Neural cell (in vitro differentiated cells): ENCODE measurements around the gene CEMIP. TPM values are rescaled to one million over a fixed set of nuclear protein-coding genes. Genes with fewer than 3 reads are reported as not detected.

ENCODE experiments used
- H2AFZ ChIP-seq: fragments of 200-600, 300-800 bp; sonication (generic), shearing (Covaris generic); 2 replicates; pipeline ENCODE4 v1.6.0; 2014; ENCODE audit warnings: low read depth, mild to moderate bottlenecking, antibody characterized with exemption, low read length, moderate library complexity
- H3F3A ChIP-seq: fragments of 200-600 bp; shearing (Covaris generic); 2 replicates; pipeline ENCODE4 v1.6.1; 2016; ENCODE audit warnings: mild to moderate bottlenecking, moderate library complexity, mixed read lengths, antibody characterized with exemption, low read length; ENCODE audit not compliant: insufficient read depth, poor library complexity, severe bottlenecking
- H3K27ac ChIP-seq: fragments of 200-600, 300-800 bp; sonication (generic), shearing (Covaris generic); 2 replicates; pipeline ENCODE4 v1.5.1; 2014; ENCODE audit warnings: mild to moderate bottlenecking, low read length, moderate library complexity
- H3K27me3 ChIP-seq: fragments of 300-800, 200-600 bp; sonication (generic), shearing (Covaris generic); 2 replicates; pipeline ENCODE4 v1.6.0; 2014; ENCODE audit warnings: mild to moderate bottlenecking, low read depth, low read length, moderate library complexity; ENCODE audit not compliant: insufficient read depth
- H3K36me3 ChIP-seq: fragments of 300-800, 200-600 bp; sonication (generic), shearing (Covaris generic); 2 replicates; pipeline ENCODE4 v1.5.1; 2014; ENCODE audit warnings: mild to moderate bottlenecking, antibody characterized with exemption, low read length, moderate library complexity; ENCODE audit not compliant: insufficient read depth
- H3K4me2 ChIP-seq: fragments of 300-800, 200-600 bp; sonication (generic), shearing (Covaris generic); 2 replicates; pipeline ENCODE4 v1.6.0; 2014; ENCODE audit warnings: mild to moderate bottlenecking, low read length
- H3K4me3 ChIP-seq: fragments of 300-800, 200-600 bp; sonication (generic), shearing (Covaris generic); 2 replicates; pipeline ENCODE4 v1.5.1; 2014; ENCODE audit warnings: mild to moderate bottlenecking, low read length, moderate library complexity
- H3K79me2 ChIP-seq: fragments of 200-600 bp; shearing (Covaris generic); replicated peaks from 2 replicates; pipeline ENCODE4 v1.6.0; 2014; ENCODE audit warnings: mild to moderate bottlenecking, low read length, moderate library complexity; ENCODE audit not compliant: insufficient read depth
- H3K9ac ChIP-seq: fragments of 300-800, 200-600 bp; sonication (generic), shearing (Covaris generic); 2 replicates; pipeline ENCODE4 v1.6.1; 2016; ENCODE audit warnings: mild to moderate bottlenecking, low read length, mixed read lengths
- H3K9me2 ChIP-seq: fragments of 200-600 bp; shearing (Covaris generic); 2 replicates; pipeline ENCODE4 v1.6.1; 2016; ENCODE audit warnings: mild to moderate bottlenecking, low read length, mixed read lengths; ENCODE audit not compliant: insufficient read depth
- H3K9me3 ChIP-seq: fragments of 200-600, 300-800 bp; sonication (generic), shearing (Covaris generic); 2 replicates; pipeline ENCODE4 v1.6.1; 2016; ENCODE audit warnings: mild to moderate bottlenecking, mixed run types, low read length, moderate library complexity, mixed read lengths
- H4K20me1 ChIP-seq: fragments of 200-600 bp; shearing (Covaris generic); 2 replicates; pipeline ENCODE4 v1.6.1; 2016; ENCODE audit warnings: mild to moderate bottlenecking, mixed run types; ENCODE audit not compliant: insufficient read depth
- EP300 ChIP-seq: fragments of 450-650 bp; conservative IDR thresholded peaks from 2 replicates; pipeline ENCODE4 v1.6.1; 2014; ENCODE audit warnings: antibody characterized with exemption, mild to moderate bottlenecking, moderate library complexity; ENCODE audit not compliant: poor library complexity, severe bottlenecking
- EZH2 ChIP-seq: fragments of 200-600, 300-800 bp; shearing (Covaris generic), sonication (generic); IDR thresholded peaks from 2 replicates; pipeline ENCODE4 v1.6.1; 2014; ENCODE audit warnings: antibody characterized with exemption, low read length, borderline replicate concordance, mild to moderate bottlenecking; ENCODE audit not compliant: insufficient read depth, poor library complexity, severe bottlenecking
- MXI1 ChIP-seq: fragments of 450-650 bp; conservative IDR thresholded peaks from 2 replicates; pipeline ENCODE4 v1.6.1; 2014; ENCODE audit warnings: antibody characterized with exemption, mild to moderate bottlenecking; ENCODE audit not compliant: poor library complexity, severe bottlenecking
- POLR2AphosphoS5 ChIP-seq: IDR thresholded peaks from 2 replicates; pipeline ENCODE4 v1.6.1; 2012
- RAD21 ChIP-seq: fragments of 450-650 bp; conservative IDR thresholded peaks from 2 replicates; pipeline ENCODE4 v1.6.1; 2014; ENCODE audit warnings: antibody characterized with exemption, mild to moderate bottlenecking, moderate library complexity
- SMC3 ChIP-seq: fragments of 450-650 bp; conservative IDR thresholded peaks from 2 replicates; pipeline ENCODE4 v1.6.1; 2014; ENCODE audit warnings: antibody characterized with exemption, mild to moderate bottlenecking, moderate library complexity; ENCODE audit not compliant: poor library complexity
- TAF1 ChIP-seq: IDR thresholded peaks from 2 replicates; pipeline ENCODE4 v1.6.1; 2012; ENCODE audit warnings: low read depth
- polyA plus RNA-seq: library from polyadenylated mRNA; depleted of rRNA; stranded (reverse); fragments of >200 nt; gene quantifications from 2 replicates; pipeline ENCODE4 v1.2.3, GENCODE V29; 2014
- TF ChIP-seq, protein P1 (sequence below): fragments of 450-650 bp; IDR thresholded peaks from 2 replicates; pipeline ENCODE4 v1.5.1; 2014; ENCODE audit warnings: antibody characterized with exemption, mild to moderate bottlenecking, moderate library complexity; ENCODE audit not compliant: poor library complexity, severe bottlenecking
- TF ChIP-seq, protein P2 (sequence below): IDR thresholded peaks from 2 replicates; pipeline ENCODE4 v1.6.1; 2012; ENCODE audit warnings: borderline replicate concordance

CEMIP gene
- polyA plus RNA-seq, 1 donor from 2014 or later, result 0.04 TPM

DNA sequence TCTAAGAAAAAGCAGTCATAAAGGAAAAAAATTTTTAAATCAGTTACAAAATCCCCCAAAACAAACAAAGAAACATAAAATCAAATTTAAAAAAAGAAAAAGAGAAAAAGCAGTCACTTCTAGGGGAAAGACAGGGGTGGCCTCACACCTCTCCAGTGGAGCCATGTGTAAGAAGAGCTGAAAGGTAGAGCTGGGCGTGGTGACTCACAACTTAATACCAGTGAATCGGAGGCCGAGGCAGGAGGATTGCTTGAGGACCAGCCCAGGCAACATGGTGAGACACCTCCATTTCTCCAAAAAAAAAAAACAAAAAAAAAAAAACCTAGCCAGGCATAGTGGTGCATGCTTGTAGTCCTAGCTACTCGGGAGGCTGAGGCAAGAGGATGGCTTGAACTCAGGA lies 195.7 kb downstream of the CEMIP start:
- no peak overlapping the region for H3K4me3 ChIP-seq
- H4K20me1 ChIP-seq, result no peaks in the 10 kb centered on the region
- H3K36me3 ChIP-seq, result peaks cover under 1% of the 10 kb centered on the region

DNA sequence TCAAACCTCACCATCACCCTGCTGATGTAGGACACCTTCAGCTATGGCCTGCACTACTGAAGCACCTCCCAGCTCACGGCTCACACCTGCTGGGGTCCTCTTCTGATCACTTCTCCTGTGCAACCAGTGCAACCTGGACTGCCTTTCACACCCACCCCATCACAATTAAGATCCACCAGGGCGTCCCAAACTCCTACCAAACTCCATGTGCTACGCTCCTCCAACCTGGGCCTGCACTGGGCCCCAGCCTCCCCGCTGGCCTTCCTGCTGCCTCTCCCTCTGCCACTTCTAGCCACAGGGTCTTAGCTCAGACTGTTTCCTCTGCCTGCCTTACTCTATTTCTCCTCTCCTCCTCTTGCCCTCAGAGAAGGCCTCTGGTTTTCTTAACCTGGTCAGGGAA lies 197.7 kb downstream of the CEMIP start:
- Histone ChIP-seq H3F3A (no peaks in the 10 kb centered on the region), H3K79me2 (no peaks in the 10 kb centered on the region), H2AFZ (no peak overlapping the region), H3K27ac (no peak overlapping the region), H3K9me3 (no peaks in the 10 kb centered on the region), H3K27me3 (no peaks in the 10 kb centered on the region), H3K36me3 (peaks cover 3% of the 10 kb centered on the region), H4K20me1 (no peaks in the 10 kb centered on the region), H3K9me2 (no peaks in the 10 kb centered on the region), H3K4me2 (no peak overlapping the region), H3K9ac (no peak overlapping the region), H3K4me3 (no peak overlapping the region)
- TF ChIP-seq EP300 (no peak), SMC3 (no peak), TAF1 (no peak), RAD21 (no peak)
- TF ChIP-seq, protein P1, sequence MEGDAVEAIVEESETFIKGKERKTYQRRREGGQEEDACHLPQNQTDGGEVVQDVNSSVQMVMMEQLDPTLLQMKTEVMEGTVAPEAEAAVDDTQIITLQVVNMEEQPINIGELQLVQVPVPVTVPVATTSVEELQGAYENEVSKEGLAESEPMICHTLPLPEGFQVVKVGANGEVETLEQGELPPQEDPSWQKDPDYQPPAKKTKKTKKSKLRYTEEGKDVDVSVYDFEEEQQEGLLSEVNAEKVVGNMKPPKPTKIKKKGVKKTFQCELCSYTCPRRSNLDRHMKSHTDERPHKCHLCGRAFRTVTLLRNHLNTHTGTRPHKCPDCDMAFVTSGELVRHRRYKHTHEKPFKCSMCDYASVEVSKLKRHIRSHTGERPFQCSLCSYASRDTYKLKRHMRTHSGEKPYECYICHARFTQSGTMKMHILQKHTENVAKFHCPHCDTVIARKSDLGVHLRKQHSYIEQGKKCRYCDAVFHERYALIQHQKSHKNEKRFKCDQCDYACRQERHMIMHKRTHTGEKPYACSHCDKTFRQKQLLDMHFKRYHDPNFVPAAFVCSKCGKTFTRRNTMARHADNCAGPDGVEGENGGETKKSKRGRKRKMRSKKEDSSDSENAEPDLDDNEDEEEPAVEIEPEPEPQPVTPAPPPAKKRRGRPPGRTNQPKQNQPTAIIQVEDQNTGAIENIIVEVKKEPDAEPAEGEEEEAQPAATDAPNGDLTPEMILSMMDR, result no peak
- TF ChIP-seq, protein P2, sequence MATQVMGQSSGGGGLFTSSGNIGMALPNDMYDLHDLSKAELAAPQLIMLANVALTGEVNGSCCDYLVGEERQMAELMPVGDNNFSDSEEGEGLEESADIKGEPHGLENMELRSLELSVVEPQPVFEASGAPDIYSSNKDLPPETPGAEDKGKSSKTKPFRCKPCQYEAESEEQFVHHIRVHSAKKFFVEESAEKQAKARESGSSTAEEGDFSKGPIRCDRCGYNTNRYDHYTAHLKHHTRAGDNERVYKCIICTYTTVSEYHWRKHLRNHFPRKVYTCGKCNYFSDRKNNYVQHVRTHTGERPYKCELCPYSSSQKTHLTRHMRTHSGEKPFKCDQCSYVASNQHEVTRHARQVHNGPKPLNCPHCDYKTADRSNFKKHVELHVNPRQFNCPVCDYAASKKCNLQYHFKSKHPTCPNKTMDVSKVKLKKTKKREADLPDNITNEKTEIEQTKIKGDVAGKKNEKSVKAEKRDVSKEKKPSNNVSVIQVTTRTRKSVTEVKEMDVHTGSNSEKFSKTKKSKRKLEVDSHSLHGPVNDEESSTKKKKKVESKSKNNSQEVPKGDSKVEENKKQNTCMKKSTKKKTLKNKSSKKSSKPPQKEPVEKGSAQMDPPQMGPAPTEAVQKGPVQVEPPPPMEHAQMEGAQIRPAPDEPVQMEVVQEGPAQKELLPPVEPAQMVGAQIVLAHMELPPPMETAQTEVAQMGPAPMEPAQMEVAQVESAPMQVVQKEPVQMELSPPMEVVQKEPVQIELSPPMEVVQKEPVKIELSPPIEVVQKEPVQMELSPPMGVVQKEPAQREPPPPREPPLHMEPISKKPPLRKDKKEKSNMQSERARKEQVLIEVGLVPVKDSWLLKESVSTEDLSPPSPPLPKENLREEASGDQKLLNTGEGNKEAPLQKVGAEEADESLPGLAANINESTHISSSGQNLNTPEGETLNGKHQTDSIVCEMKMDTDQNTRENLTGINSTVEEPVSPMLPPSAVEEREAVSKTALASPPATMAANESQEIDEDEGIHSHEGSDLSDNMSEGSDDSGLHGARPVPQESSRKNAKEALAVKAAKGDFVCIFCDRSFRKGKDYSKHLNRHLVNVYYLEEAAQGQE, result no peak

More for the DNA sequence above, 195.7 kb downstream of the CEMIP start:
- no peak overlapping the region for H3K4me2 ChIP-seq
- no peak overlapping the region for H3K27ac ChIP-seq
- H3K9me2 ChIP-seq, result no peaks in the 10 kb centered on the region
- H3K27me3 ChIP-seq, result no peaks in the 10 kb centered on the region
- H3K9ac ChIP-seq, result no peak overlapping the region
- no peaks in the 10 kb centered on the region for H3F3A ChIP-seq
- H3K79me2 ChIP-seq, result no peaks in the 10 kb centered on the region
- H2AFZ ChIP-seq, result no peak overlapping the region
- TF ChIP-seq MXI1, result no peak
- no peak for TF ChIP-seq EZH2
- no peak for TF ChIP-seq RAD21
- TF ChIP-seq, protein P2, result no peak
- TF ChIP-seq SMC3, result no peak
- TF ChIP-seq, protein P1, result no peak
- no peak for TF ChIP-seq TAF1
- no peak for TF ChIP-seq POLR2AphosphoS5
- TF ChIP-seq EP300, result no peak
- no peaks in the 10 kb centered on the region for H3K9me3 ChIP-seq
